Right lobe of liver (tissue), 6 donors: Measurements from ENCODE around the gene FOXP1. TPM values are rescaled to one million over a fixed set of nuclear protein-coding genes. Genes with fewer than 3 reads are reported as not detected.

ENCODE experiments used
- ATAC-seq, 4 donors: fragments of 200-7000 bp; cut with Tn5 transposase; one replicate each; pipeline ENCODE4 v1.9.1; 2020; ENCODE audit warnings: mild to moderate bottlenecking in 4 of 4, moderate library complexity in 4 of 4
- DNase-seq, 3 donors: peaks; one replicate each; pipeline ENCODE4 v3.0.0-alpha.2; 2020
- H3K27ac ChIP-seq, 3 donors: fragments of 200-600 bp; one replicate each; pipeline ENCODE4 v1.8.0; 2022
- H3K27me3 ChIP-seq, 2 donors: fragments of 200-600 bp; one replicate each; pipeline ENCODE4 v1.8.0; 2022
- H3K36me3 ChIP-seq, 4 donors: fragments of 200-600 bp; sonication (generic) in 1 of 4; one replicate each; pipeline versions ENCODE4 v1.5.1 to v1.8.0; 2017 to 2022; ENCODE audit warnings: control low read depth in 1 of 4
- H3K4me1 ChIP-seq, 4 donors: fragments of 200-600 bp; sonication (generic) in 1 of 4; one replicate each; pipeline versions ENCODE4 v1.5.1 to v1.8.0; 2017 to 2022; ENCODE audit warnings: control low read depth in 1 of 4
- H3K4me3 ChIP-seq, 3 donors: fragments of 200-600 bp; one replicate each; pipeline ENCODE4 v1.8.0; 2022
- H3K9me3 ChIP-seq, 4 donors: fragments of 200-600 bp; sonication (generic) in 1 of 4; one replicate each; pipeline versions ENCODE4 v1.5.1 to v1.8.0; 2017 to 2022; ENCODE audit warnings: control low read depth in 1 of 4
- CTCF ChIP-seq, 4 donors: fragments of 200-600 bp in 3 of 4; fragments of 450-650 bp in 1 of 4; IDR thresholded peaks; one replicate each; pipeline versions ENCODE4 v1.5.1 to v1.8.0; 2016 to 2022; ENCODE audit warnings: antibody characterized with exemption in 4 of 4, mild to moderate bottlenecking in 2 of 4
- POLR2A ChIP-seq: fragments of 450-650 bp; IDR thresholded peaks from one replicate; pipeline ENCODE4 v1.6.1; 2017; ENCODE audit warnings: antibody characterized with exemption, mild to moderate bottlenecking
- WGBS: methylation state at CpG from one replicate; pipeline ENCODE4 v1.1.6; 2018; ENCODE audit warnings: low coverage, low lambda C conversion rate; ENCODE audit not compliant: insufficient coverage; ENCODE audit errors: missing lambda C conversion rate; 5-methylcytosine and 5-hydroxymethylcytosine counted together
- intact Hi-C, 2 donors: fragments of 100-400 bp; cut with DNase I; formaldehyde crosslinking; loops; one replicate each; pipeline versions ENCODE4 v1.11.2 to v1.14.1; 2022
- total RNA-seq, 6 experiments: library from RNA; depleted of rRNA in 2 of 6; stranded (reverse); fragments of >200 nt in 2 of 6; fragmentation: NEBNext Ultra II Directional in 3 of 6; extraction: Animal tissue kit (Norgen Biotek cat#: 25700) in 3 of 6; gene quantifications; one replicate each; pipeline versions ENCODE4 v1.1.0 to v1.2.4, GENCODE V29; 2016 to 2023
- donor health status: DM: no; HTN: yes; CAD: no.
- donor health status: DM: no; HTN: no; CAD: no.
- donor health status: DM: no; HTN: no; CAD: no.
- donor health status: DM: no; HTN: yes; CAD: no.
- donor health status: DM: no; HTN: yes; CAD: no.

The FOXP1 gene
- total RNA-seq, 6 experiments from 2014 or later = 26.7 to 47.7 (median 35.2) TPM

- no peak overlapping the region for H3K27ac ChIP-seq
- TF ChIP-seq POLR2A (no peak), CTCF (IDR thresholded peaks at IDR 0.05) (no peak)
- WGBS = 100% methylated on average over 1 of the region's 1 CpG
- no peaks in the 10 kb centered on the region for H3K27me3 ChIP-seq
- H3K4me3 ChIP-seq = no peak overlapping the region
- no peaks in the 10 kb centered on the region for H3K36me3 ChIP-seq
- peaks cover 0 to 24% (median 9%) of the 10 kb centered on the region in 4 donors for H3K4me1 ChIP-seq
- ATAC-seq (no peak), DNase-seq (no peak)
- no peaks in the 10 kb centered on the region for H3K9me3 ChIP-seq
- intact Hi-C loops = no loop called here
Measured at GRCh38 chr3:71125738-71126137, 457.8 kb downstream of the FOXP1 start.

- TF ChIP-seq POLR2A (no peak), CTCF (IDR thresholded peaks at IDR 0.05) (no peak)
- 15% methylated on average over 1 of the region's 1 CpG for WGBS
- intact Hi-C loops = no loop called here
- DNase-seq (no peak), ATAC-seq (no peak)
- Histone ChIP-seq H3K4me3 (no peak overlapping the region), H3K4me1 (peaks cover 0 to 24% (median 9%) of the 10 kb centered on the region in 4 donors), H3K27ac (no peak overlapping the region), H3K36me3 (no peaks in the 10 kb centered on the region), H3K9me3 (no peaks in the 10 kb centered on the region), H3K27me3 (no peaks in the 10 kb centered on the region)
Measured at GRCh38 chr3:71124048-71124447, 459.5 kb downstream of the FOXP1 start.

- H3K4me1 ChIP-seq = peaks cover 0 to 17% (median 4%) of the 10 kb centered on the region in 4 donors
- intact Hi-C loops = no loop called here
- no peak for DNase-seq
- no peak overlapping the region for H3K27ac ChIP-seq
- WGBS = 63% methylated on average over 4 of the region's 4 CpGs
- H3K36me3 ChIP-seq = no peaks in the 10 kb centered on the region
- TF ChIP-seq POLR2A = no peak
- TF ChIP-seq CTCF (IDR thresholded peaks at IDR 0.05) = no peak
- H3K4me3 ChIP-seq = no peak overlapping the region
- H3K27me3 ChIP-seq = no peaks in the 10 kb centered on the region
- peak in 1 of 4 donors; percentile 21 for ATAC-seq
- no peaks in the 10 kb centered on the region for H3K9me3 ChIP-seq
Measured at GRCh38 chr3:71122641-71123040, 460.9 kb downstream of the FOXP1 start.

GRCh38 chr3:71121429-71122167, 461.9 kb downstream of the FOXP1 start:
- no peaks in the 10 kb centered on the region for H3K36me3 ChIP-seq
- no peaks in the 10 kb centered on the region for H3K9me3 ChIP-seq
- no peak overlapping the region for H3K27ac ChIP-seq
- intact Hi-C loops = no loop called here
- ATAC-seq (peak in 1 of 4 donors; percentile 12), DNase-seq (no peak)
- no peak overlapping the region for H3K4me3 ChIP-seq
- TF ChIP-seq POLR2A (no peak), CTCF (IDR thresholded peaks at IDR 0.05) (no peak)
- 63% methylated on average over 1 of the region's 3 CpGs for WGBS
- H3K4me1 ChIP-seq = peaks cover 0 to 9% (median 0%) of the 10 kb centered on the region in 4 donors
- H3K27me3 ChIP-seq = no peaks in the 10 kb centered on the region
